DND-41 (cell line): ENCODE results near the gene ENO2.
"Not testable (repeated sequence)": the region's sequence is repeated elsewhere in the genome, so short reads cannot be mapped to it uniquely, and the experiment has no call there.

Source experiments
- ATAC-seq: fragments of 200-7000 bp; cut with Tn5 transposase; 3 replicates; pipeline ENCODE4 v1.9.1; 2021; ENCODE audit warnings: low read depth; ENCODE audit not compliant: insufficient read depth
- DNase-seq: peaks from one replicate; pipeline ENCODE4 v3.0.0-alpha.2; 2020
- H2AFZ ChIP-seq: 2 replicates; pipeline ENCODE4 v1.6.0; 2012; ENCODE audit warnings: low read depth, low read length
- H3K27ac ChIP-seq: 2 replicates; pipeline ENCODE4 v1.5.1; 2012; ENCODE audit warnings: low read length, inconsistent platforms
- H3K27me3 ChIP-seq: fragments of 200-600 bp; sonication (generic); 2 replicates; pipeline ENCODE4 v1.6.0; 2012; ENCODE audit warnings: low read length, mild to moderate bottlenecking, inconsistent platforms; ENCODE audit not compliant: insufficient read depth, poor library complexity
- H3K36me3 ChIP-seq: 2 replicates; pipeline ENCODE4 v1.5.1; 2012; ENCODE audit warnings: low read length, inconsistent platforms; ENCODE audit not compliant: insufficient read depth
- H3K4me1 ChIP-seq: 2 replicates; pipeline ENCODE4 v1.5.1; 2012; ENCODE audit warnings: mild to moderate bottlenecking, low read length; ENCODE audit not compliant: insufficient read depth
- H3K4me2 ChIP-seq: 2 replicates; pipeline ENCODE4 v1.6.0; 2012; ENCODE audit warnings: mild to moderate bottlenecking, moderate library complexity, low read length, inconsistent platforms; ENCODE audit not compliant: insufficient read depth
- H3K4me3 ChIP-seq, 2 experiments: fragments of 200-600 bp in 1 of 2; shearing (Covaris generic) in 1 of 2; 2 replicates each; pipeline ENCODE4 v1.5.1; 2012 to 2016; ENCODE audit warnings: inconsistent platforms in 2 of 2, low read length in 2 of 2, mild to moderate bottlenecking in 2 of 2, low read depth in 1 of 2, moderate library complexity in 1 of 2
- H3K79me2 ChIP-seq: 2 replicates; pipeline ENCODE4 v1.6.0; 2012; ENCODE audit warnings: low read length, inconsistent platforms; ENCODE audit not compliant: insufficient read depth
- H3K9ac ChIP-seq: 2 replicates; pipeline ENCODE4 v1.6.0; 2012; ENCODE audit warnings: low read depth, mild to moderate bottlenecking, inconsistent platforms, low read length, moderate library complexity
- H3K9me3 ChIP-seq: 2 replicates; pipeline ENCODE4 v1.5.1; 2012; ENCODE audit warnings: low read length, moderate library complexity, mild to moderate bottlenecking, inconsistent platforms; ENCODE audit not compliant: insufficient read depth, severe bottlenecking
- H4K20me1 ChIP-seq: 2 replicates; pipeline ENCODE4 v1.6.0; 2012; ENCODE audit warnings: low read length; ENCODE audit not compliant: insufficient read depth
- EZH2 ChIP-seq: IDR thresholded peaks from 3 replicates; pipeline ENCODE4 v1.6.1; 2012; ENCODE audit warnings: borderline replicate concordance, low read depth, mild to moderate bottlenecking, moderate library complexity, low read length, inconsistent platforms; ENCODE audit not compliant: severe bottlenecking
- TF ChIP-seq, protein P1 (sequence below): IDR thresholded peaks from 2 replicates; pipeline ENCODE4 v1.5.1; 2012; ENCODE audit warnings: borderline replicate concordance, low read length, moderate library complexity, mild to moderate bottlenecking; ENCODE audit not compliant: poor library complexity, severe bottlenecking; ENCODE audit errors: extremely low read depth

Gene ENO2

DNA sequence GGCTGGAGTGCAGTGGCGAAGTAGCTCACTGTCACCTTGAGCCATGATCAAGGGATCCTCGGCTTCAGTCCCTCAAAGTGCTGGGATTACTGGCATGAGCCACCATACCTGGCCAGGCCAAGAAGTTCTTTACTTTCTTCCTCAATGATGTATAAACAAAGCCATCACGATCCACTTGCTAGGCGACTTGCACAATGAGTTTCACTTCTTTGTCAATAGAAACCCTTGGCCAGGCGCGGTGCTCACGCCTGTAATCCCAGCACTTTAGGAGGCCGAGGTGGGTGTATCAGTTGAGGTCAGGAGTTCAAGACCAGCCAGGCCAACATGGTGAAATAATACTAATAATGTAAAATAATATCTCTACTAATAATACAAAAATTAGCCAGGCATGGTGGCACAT lies 26.9 kb upstream of the ENO2 start:
- Histone ChIP-seq H3K4me2 (no peak overlapping the region), H3K27me3 (no peaks in the 10 kb centered on the region), H3K79me2 (peaks cover 6% of the 10 kb centered on the region; the same call in 1 of the 2 replicates), H3K27ac (no peak overlapping the region), H3K4me1 (peaks cover 20% of the 10 kb centered on the region), H3K36me3 (peaks cover 23% of the 10 kb centered on the region), H3K9ac (no peak overlapping the region), H2AFZ (no peak overlapping the region), H4K20me1 (no peaks in the 10 kb centered on the region), H3K9me3 (no peaks in the 10 kb centered on the region), H3K4me3 (no peak overlapping the region)
- no peak for TF ChIP-seq EZH2
- TF ChIP-seq, protein P1, sequence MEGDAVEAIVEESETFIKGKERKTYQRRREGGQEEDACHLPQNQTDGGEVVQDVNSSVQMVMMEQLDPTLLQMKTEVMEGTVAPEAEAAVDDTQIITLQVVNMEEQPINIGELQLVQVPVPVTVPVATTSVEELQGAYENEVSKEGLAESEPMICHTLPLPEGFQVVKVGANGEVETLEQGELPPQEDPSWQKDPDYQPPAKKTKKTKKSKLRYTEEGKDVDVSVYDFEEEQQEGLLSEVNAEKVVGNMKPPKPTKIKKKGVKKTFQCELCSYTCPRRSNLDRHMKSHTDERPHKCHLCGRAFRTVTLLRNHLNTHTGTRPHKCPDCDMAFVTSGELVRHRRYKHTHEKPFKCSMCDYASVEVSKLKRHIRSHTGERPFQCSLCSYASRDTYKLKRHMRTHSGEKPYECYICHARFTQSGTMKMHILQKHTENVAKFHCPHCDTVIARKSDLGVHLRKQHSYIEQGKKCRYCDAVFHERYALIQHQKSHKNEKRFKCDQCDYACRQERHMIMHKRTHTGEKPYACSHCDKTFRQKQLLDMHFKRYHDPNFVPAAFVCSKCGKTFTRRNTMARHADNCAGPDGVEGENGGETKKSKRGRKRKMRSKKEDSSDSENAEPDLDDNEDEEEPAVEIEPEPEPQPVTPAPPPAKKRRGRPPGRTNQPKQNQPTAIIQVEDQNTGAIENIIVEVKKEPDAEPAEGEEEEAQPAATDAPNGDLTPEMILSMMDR = no peak
- ATAC-seq (no peak), DNase-seq (no peak)

DNA sequence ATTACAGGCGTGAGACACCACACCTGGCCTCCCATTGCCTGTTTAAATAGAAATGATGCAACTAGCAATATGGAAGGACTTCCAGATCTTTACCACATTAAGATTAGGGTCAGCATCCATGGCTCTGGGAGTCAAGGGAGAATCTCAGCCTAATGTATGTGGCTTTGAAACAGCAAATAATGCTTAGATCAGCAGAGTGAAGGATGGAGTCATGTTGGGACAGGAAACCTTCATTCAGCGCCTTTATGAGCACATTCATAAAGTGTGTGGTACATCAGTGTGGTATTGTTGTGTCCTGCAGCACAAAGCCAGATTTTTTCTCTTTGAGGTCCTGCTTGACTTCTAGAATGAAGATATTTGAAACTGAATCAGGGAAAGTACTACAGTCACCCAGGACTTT lies 26.0 kb upstream of the ENO2 start:
- no peaks in the 10 kb centered on the region for H4K20me1 ChIP-seq
- H2AFZ ChIP-seq = no peak overlapping the region
- no peaks in the 10 kb centered on the region for H3K9me3 ChIP-seq
- no peak overlapping the region for H3K4me2 ChIP-seq
- peaks cover 23% of the 10 kb centered on the region for H3K36me3 ChIP-seq
- DNase-seq (no peak), ATAC-seq (no peak)
- TF ChIP-seq EZH2 = no peak
- TF ChIP-seq, protein P1 = no peak
- no peak overlapping the region for H3K9ac ChIP-seq
- H3K79me2 ChIP-seq = peaks cover 6% of the 10 kb centered on the region; the same call in 1 of the 2 replicates
- no peak overlapping the region for H3K4me3 ChIP-seq
- peaks cover 23% of the 10 kb centered on the region for H3K4me1 ChIP-seq
- H3K27ac ChIP-seq = no peak overlapping the region
- no peaks in the 10 kb centered on the region for H3K27me3 ChIP-seq

DNA sequence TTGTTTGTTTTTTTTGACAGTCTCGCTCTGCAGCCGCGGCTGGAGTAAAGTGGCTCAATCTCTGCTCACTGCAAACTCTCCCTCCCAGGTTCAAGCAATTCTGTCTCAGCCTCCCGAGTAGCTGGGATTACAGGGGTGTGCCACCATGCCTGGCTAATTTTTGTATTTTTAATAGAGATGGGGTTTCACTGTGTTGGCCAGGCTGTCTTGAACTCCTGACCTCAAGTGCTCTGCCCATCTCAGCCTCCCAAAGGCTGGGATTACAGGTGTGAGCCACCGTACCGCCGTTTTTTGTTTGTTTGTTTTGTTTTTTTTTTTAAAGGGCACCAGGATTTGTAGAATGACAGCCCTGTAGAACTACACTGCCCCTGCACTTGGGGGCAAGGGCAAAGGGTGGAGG lies 25.6 kb upstream of the ENO2 start:
- not testable (repeated sequence) for ATAC-seq, H3K4me2 ChIP-seq, H3K79me2 ChIP-seq, H3K9ac ChIP-seq, H4K20me1 ChIP-seq, DNase-seq, H3K27me3 ChIP-seq, H3K9me3 ChIP-seq, H3K4me3 ChIP-seq, H2AFZ ChIP-seq, H3K27ac ChIP-seq
- peaks cover 23% of the 10 kb centered on the region for H3K4me1 ChIP-seq
- peaks cover 20% of the 10 kb centered on the region for H3K36me3 ChIP-seq

DNA sequence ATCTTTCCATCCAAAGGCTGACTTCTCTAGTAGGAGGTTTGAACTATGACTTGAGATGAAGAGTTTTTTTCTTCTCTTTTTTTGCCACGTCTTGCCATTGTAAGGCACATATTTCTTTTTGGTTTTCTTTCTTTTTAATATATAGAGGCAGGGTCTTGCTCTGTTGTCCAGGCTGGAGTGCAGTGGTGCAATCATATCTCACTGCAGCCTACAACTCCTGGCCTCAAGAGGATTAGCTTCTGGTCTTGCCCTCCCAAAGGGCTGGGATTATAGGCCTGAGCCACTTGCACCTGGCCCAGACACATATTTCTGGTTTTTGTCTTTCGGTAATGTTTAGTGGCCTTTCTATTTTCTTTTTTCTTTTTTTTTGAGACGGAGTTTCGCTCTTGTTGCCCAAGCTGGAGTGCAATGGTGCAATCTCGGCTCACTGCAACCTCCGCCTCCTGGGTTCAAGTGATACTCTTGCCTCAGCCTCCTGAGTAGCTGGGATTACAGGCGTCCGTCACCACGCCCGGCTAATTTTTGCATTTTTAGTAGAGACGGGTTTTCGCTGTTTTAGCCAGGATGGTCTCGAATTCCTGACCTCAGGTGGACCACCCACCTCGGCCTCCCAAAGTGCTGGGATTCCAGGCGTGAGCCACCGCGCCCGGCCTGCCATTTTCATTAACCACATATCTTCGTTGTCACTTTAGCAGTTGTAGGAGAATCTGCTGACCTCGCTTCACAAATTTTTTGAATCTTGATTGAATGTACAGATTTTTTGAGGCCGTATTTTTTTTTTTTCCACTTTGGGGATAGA lies 24.4 kb upstream of the ENO2 start:
- H3K27me3 ChIP-seq, H3K9me3 ChIP-seq, H4K20me1 ChIP-seq, H3K36me3 ChIP-seq, ATAC-seq, DNase-seq, H3K79me2 ChIP-seq: not testable (repeated sequence)
- H3K27ac ChIP-seq = peak overlapping the region; percentile 91
- H3K4me1 ChIP-seq = peaks cover 23% of the 10 kb centered on the region
- H2AFZ ChIP-seq = peak overlapping the region; percentile 59
- peak overlapping the region; percentile 59 for H3K4me2 ChIP-seq
- H3K4me3 ChIP-seq = peak overlapping the region in 1 of 2 experiments; percentile 51; a peak in 2 of 4 replicates
- H3K9ac ChIP-seq = peak overlapping the region; percentile 90
